Measurements from ENCODE around the gene VSTM2L.

VSTM2L gene

DNA sequence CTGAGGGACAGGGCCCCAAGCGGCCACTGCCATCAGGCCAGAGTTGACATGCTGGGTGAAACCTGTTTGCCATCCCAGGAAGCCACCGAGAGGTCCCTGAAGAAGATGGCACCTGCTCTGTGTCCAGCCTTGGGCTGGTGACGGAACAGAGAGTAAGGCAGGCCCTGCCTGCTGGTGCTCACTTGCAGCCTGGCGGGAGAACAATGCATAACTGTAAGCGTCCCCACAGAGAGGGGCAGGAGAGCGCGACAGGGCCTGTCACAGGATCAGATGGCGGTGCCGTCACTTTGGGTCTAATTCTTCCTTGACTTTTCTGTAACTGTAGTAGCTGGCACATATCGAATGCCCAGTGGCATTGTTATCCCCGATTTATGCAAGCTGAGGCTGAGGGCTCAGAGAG lies 29.0 kb upstream of the VSTM2L start:
- peaks cover 12% of the 10 kb centered on the region for H3K36me3 Mint-ChIP-seq
- H3K27ac Mint-ChIP-seq, result no peak overlapping the region
- no peaks in the 10 kb centered on the region for H3K27me3 Mint-ChIP-seq
- no peaks in the 10 kb centered on the region for H3K4me1 Mint-ChIP-seq (ENCODE audit: low read depth)
- no peak overlapping the region for H3K4me3 Mint-ChIP-seq
- no peaks in the 10 kb centered on the region for H3K9me3 Mint-ChIP-seq (ENCODE audit: low read depth)

DNA sequence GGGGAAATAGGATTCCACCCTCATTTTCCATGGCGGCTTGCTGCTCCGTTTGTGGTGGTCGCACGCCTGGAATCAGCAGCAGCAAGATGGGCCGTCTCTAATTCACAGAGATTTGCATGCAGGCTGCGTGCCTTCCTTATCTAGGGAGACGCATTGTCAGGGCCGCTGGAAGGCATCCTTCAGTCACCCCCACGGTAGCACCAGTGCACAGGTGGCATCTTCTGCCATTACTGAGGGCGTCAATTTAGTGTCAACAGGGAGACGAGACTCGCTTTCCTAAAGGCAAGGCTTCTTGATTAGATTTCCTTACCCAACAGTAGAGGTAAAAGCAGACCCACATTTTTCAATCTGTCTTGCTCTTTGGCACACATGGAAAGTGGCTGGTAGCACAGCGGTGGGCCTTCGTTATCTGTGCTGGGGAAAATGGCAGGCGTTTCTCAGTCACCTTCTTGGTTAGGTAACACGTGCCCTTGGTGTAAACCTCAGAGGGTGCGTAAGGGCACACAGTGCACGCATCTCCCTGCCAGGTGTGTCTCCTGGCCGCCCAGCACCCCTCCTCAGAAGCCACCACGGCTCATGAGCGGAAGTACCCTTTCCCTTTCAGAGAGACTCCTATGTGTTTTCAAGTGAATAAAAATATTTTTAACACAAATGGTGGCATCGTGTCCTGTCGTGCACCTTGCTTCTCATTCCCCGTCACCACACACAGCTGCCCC lies 27.3 kb upstream of the VSTM2L start:
- Mint-ChIP-seq H3K27me3 (no peaks in the 10 kb centered on the region), H3K4me3 (no peak overlapping the region), H3K9me3 (ENCODE audit: low read depth) (no peaks in the 10 kb centered on the region), H3K36me3 (peaks cover 6% of the 10 kb centered on the region), H3K4me1 (ENCODE audit: low read depth) (no peaks in the 10 kb centered on the region), H3K27ac (no peak overlapping the region)

DNA sequence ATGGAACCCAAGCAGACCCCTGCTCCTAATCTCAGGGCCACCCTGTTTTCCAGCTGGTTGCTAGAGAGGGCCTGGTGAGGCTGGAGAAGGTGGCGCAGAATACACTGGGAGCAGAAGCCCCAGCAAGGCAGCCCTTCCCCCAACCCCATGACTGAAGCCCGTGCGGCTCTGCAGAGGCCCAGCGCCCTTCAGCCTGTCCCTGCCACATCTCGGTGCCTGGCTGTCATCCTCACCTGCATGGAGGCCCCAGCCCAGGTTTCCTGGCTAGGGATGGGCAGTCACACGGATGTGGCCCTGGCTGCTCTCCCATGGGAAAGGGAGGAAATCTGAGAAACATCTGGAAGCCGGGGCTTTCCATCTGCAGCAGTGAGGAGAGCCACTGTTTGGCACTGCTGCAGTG lies 26.1 kb upstream of the VSTM2L start:
- Mint-ChIP-seq H3K9me3 (ENCODE audit: low read depth) (no peaks in the 10 kb centered on the region), H3K27ac (no peak overlapping the region), H3K36me3 (peaks cover 3% of the 10 kb centered on the region), H3K27me3 (no peaks in the 10 kb centered on the region), H3K4me3 (no peak overlapping the region), H3K4me1 (ENCODE audit: low read depth) (no peaks in the 10 kb centered on the region)

DNA sequence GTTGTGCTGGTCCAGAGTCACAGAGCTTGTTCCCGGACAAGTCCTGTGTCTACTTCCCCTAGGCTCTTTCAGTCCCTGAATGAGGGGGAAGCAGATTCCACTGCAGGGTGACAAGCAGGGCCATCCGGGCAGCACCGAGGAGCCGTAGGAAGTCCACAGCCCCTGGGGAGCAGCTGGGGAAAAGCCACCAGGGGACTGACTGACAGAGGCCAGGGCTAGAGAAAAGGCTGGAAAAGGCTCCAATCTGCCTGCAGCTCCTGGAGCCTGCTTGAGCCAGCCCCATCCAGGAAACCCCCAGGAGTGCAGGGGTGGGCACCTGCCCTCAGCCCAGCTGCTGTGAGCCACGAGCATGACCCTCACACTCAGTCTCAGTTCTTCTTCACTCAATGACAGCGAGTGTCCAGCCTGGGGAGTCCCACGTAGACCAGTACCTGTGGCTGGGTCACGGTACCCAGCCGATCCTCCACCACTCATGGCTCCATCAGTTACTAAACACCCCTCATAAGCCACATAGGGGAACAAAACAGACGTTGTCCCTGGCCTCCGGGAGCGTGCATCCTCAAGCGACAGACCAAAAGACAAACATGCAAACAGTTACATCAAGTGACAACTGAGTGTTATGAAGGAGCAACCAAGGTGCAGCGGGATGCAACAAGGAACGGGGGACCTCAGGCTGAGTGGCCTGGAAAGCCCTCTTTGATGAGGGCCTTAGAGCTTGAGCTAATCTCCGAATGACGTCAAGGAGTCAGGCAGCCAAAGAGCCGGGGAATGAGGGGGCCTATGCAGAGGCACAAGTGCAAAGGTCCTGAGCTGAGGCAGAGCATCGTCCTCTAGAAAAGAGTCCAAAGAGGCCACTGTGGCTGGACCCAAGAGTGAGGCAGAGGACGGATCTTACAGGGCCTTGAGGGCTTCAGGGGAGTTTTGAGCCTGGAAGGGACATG lies 24.8 kb upstream of the VSTM2L start:
- H3K9me3 Mint-ChIP-seq (ENCODE audit: low read depth), result no peaks in the 10 kb centered on the region
- no peak overlapping the region for H3K4me3 Mint-ChIP-seq
- no peak overlapping the region for H3K27ac Mint-ChIP-seq
- peaks cover 3% of the 10 kb centered on the region for H3K36me3 Mint-ChIP-seq
- no peaks in the 10 kb centered on the region for H3K27me3 Mint-ChIP-seq
- H3K4me1 Mint-ChIP-seq (ENCODE audit: low read depth), result no peaks in the 10 kb centered on the region

DNA sequence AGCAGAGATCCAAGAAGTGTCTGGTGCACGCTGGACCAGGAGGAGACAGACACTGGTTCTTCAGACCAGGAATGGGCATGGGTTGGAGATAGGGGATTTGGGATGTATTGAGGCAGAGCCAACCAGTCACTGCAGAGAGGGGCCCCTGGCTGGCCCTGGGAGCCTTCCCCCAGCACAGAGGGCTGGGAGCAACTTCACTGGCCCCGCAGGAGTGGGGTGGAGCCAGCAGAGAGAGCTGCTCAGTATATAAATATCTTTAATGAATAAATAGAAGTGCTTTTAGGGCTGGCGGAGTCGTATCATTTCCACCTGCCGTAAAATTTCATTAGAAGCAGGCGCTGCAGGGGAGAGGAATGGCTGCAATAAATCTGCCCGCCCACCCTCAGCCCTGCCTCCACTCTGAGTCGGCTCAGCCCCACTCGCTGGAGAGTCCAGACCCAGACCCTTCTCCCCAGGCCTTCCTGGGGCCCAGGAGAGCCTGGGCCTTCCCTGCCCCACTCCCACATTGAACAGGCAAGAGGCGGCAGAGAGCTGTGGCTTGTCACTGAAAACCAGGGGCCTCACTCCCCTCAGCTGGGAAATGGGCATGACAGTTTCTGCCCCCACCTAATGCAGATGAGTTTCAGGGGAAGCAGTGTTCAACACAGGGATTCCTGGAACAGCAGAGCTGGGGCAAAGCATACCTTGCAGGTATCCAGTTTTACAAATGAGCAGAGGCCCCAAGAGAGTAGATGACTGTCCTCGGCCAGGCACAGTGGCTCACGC lies 23.9 kb upstream of the VSTM2L start:
- Mint-ChIP-seq H3K9me3 (ENCODE audit: low read depth) (no peaks in the 10 kb centered on the region), H3K27me3 (no peaks in the 10 kb centered on the region), H3K27ac (no peak overlapping the region), H3K36me3 (peaks cover 3% of the 10 kb centered on the region), H3K4me1 (ENCODE audit: low read depth) (no peaks in the 10 kb centered on the region), H3K4me3 (no peak overlapping the region)

DNA sequence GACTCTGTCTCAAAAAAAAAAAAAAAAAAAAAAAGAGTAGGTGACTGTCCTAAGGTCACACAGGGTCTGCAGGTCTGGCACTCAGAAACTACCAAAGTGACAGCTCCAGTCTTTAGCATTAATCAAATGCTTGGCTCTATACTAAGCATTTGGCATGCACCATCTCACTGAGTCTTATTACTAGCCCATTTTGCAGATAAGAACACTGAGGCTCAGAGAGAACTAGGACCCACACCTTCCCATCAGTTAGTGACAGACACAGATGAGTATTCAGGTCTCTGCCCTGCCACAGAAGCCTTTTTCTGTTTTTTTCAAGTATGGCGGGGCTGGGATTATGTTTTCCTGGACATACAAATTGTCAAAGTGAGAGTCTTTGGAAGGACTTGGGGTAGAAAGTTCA lies 23.1 kb upstream of the VSTM2L start:
- H3K4me1 Mint-ChIP-seq (ENCODE audit: low read depth), result no peaks in the 10 kb centered on the region
- H3K27ac Mint-ChIP-seq, result no peak overlapping the region
- no peaks in the 10 kb centered on the region for H3K36me3 Mint-ChIP-seq
- no peak overlapping the region for H3K4me3 Mint-ChIP-seq
- H3K27me3 Mint-ChIP-seq, result no peaks in the 10 kb centered on the region
- H3K9me3 Mint-ChIP-seq (ENCODE audit: low read depth), result no peaks in the 10 kb centered on the region

DNA sequence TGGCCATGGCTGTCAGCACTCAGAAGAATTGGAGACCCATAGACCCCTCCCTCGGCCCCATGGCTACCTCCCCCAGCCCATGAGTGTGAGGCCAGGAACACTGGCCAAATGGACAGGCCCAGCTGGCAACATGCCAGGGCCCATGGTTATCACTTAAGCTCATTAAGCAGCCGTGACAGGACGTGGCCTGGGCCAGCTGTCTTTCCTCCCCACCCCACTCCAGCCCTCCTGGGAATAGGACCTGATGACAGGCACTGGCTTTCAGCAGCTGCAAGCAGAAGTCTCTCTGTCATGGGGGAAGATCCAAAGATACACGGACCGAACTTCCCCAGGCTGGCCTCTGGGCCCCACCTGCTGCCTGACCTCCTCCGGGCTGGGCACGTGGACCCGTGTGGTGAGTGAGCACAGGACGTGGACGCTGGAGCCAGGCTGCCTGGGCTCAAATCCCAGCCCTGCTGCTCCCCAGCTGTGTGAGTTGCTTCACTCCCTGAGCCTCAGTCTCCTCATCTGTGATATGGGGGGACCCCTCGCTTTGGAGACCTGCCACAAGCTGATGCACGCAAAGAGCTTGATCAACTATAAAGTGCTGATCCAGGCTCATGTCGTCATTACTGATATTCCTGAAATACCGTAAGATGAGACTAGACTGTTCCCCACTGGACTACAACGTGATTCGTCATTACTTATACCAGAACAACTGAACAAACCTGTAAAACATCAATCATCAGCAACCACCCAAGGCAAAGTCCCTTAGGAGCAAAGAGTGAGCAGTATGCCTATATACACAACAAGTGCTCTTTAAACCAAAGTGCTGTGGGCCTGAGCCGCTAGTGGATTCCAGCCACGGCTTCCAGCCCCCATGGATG lies 22.0 kb upstream of the VSTM2L start:
- Mint-ChIP-seq H3K4me3 (no peak overlapping the region), H3K27ac (no peak overlapping the region), H3K27me3 (no peaks in the 10 kb centered on the region), H3K9me3 (ENCODE audit: low read depth) (no peaks in the 10 kb centered on the region), H3K4me1 (ENCODE audit: low read depth) (no peaks in the 10 kb centered on the region), H3K36me3 (no peaks in the 10 kb centered on the region)

DNA sequence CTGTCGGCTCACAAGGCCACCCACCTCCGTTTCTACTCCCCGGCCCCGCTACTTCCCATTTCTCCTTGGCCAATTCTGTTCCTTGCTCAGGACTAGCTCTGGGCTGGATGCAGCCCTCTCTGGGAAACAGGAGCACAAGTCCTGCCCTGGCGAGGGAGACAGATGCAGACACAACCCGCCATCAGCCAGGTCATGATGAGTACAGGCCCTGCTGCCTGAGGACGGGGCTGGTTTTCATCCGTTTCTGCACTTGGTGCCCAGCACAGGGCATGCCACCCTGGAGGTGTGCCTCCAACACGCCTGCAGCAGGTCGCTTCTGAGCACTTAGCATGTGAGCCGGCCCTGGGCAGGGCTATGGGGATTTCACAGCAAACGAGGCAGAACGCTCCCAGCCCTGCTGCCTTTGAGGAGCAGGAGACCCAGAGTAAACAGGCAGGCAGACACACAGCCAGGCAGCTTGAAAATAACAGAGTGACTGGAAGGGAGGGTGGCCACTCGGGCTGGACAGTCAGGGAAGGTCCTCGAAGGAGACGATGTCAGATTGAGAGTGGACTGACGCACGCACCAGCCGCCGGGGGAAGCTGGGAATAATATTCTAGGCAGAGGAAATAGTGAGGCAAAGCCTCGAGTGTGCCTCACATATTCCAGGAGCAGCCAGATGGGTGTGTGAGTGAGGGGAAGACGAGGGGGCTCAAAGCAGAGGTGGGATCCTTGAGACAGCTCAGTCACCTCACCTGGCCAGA lies 21.2 kb upstream of the VSTM2L start:
- no peaks in the 10 kb centered on the region for H3K27me3 Mint-ChIP-seq
- no peak overlapping the region for H3K4me3 Mint-ChIP-seq
- H3K27ac Mint-ChIP-seq, result no peak overlapping the region
- H3K9me3 Mint-ChIP-seq (ENCODE audit: low read depth), result no peaks in the 10 kb centered on the region
- H3K4me1 Mint-ChIP-seq (ENCODE audit: low read depth), result no peaks in the 10 kb centered on the region
- no peaks in the 10 kb centered on the region for H3K36me3 Mint-ChIP-seq

DNA sequence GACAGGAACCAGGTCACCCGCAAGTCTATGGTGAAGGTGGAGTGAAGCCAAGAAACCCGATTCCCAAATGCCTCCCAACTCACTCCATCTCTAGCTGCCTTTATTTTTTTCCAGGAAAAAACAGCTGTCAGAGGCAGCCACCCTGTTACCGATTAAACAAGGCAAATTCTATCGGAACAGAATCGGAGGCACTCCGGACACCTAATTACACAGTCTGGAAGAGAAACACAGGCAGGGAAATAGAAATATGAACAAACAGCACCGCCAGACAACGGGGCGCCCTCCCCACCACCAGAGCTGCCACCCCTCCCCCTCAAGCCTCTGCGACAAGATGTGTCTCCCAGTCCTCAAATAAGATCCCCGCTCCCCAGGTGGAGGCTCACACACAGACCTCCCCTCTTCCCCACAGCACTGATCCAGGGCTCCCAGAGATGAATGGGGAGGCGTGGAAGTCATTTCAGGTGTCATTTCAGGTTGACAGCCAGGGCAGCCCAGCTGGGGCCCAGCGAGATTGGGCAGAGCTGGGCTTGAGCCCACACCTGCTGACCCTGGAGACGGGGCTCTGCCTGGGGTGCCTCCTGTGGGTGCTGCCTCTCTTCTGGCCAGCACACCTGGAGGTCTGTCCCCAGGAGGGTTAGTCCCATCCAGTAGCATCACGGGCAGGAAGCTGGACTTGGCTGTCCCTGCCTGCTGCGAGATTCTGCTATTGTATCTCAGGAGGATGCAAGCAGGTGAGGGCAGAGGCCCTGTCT lies 19.8 kb upstream of the VSTM2L start:
- H3K27ac Mint-ChIP-seq, result no peak overlapping the region
- H3K27me3 Mint-ChIP-seq, result no peaks in the 10 kb centered on the region
- H3K36me3 Mint-ChIP-seq, result no peaks in the 10 kb centered on the region
- H3K9me3 Mint-ChIP-seq (ENCODE audit: low read depth), result no peaks in the 10 kb centered on the region
- H3K4me3 Mint-ChIP-seq, result no peak overlapping the region
- no peaks in the 10 kb centered on the region for H3K4me1 Mint-ChIP-seq (ENCODE audit: low read depth)

DNA sequence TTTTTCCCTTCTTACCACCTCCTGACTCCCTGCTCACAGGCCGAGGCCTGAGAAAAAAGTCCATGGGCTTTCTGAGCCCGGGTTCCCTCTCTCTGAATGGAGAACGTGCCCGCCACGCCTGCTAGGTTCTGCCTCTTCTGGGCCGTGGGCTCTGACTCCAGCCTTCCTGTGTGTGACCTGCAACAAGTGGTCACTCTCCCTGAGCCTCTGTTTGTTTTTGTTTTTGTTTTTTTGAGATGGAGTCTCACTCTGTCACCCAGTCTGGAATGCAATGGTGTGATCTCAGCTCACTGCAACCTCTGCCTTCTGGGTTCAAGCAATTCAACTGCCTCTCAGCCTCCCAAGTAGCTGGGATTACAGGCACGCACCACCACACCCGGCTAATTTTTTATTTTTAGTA lies 17.9 kb upstream of the VSTM2L start:
- Mint-ChIP-seq H3K4me1 (ENCODE audit: low read depth) (no peaks in the 10 kb centered on the region), H3K9me3 (ENCODE audit: low read depth) (no peaks in the 10 kb centered on the region), H3K4me3 (no peak overlapping the region), H3K27me3 (no peaks in the 10 kb centered on the region), H3K27ac (no peak overlapping the region), H3K36me3 (no peaks in the 10 kb centered on the region)

DNA sequence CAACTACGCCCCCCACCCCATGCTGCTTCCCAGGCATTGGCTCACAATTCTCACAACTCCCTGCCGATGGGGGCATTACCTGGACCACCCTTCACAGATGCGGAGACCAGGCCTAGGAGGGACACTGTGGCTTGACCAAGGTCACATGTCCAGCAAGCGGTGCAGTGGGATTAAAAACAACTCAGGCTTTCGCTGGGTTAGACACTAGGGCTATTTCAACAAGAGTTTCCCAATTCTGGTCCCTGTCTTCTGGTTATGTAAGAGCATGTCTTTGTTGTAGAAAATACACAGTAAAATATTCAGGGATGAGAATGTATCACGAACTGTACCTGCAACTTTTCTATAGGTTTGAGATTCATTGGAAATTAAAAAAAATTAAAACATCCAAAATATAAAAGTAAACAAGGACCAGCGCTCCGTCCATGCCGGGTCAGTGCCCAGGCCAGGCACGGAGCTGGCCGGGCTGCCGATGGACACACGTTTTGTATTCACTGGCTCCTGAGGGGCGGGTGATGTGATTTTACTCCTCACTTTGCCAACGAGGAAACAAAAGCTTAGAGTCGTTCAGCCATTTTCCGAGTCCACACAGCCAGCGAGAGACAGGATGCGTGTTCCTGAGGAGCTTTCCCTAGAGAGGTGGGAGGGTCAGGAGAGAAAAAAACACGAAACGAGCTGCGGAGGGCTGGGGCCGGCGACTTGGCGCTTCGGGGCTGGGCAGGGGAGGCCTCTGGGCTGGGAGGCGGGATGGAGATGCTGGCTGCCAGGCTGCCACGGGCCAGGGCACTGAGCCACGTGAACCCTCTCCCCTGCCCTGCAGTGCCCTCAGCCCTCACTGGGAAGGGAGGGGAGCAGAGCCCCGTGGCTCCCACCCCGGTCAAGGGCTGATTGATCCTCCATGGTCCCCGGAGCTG lies 17.1 kb upstream of the VSTM2L start:
- H3K4me1 Mint-ChIP-seq (ENCODE audit: low read depth), result no peaks in the 10 kb centered on the region
- H3K27ac Mint-ChIP-seq, result no peak overlapping the region
- H3K4me3 Mint-ChIP-seq, result no peak overlapping the region
- no peaks in the 10 kb centered on the region for H3K27me3 Mint-ChIP-seq
- no peaks in the 10 kb centered on the region for H3K9me3 Mint-ChIP-seq (ENCODE audit: low read depth)
- H3K36me3 Mint-ChIP-seq, result no peaks in the 10 kb centered on the region

DNA sequence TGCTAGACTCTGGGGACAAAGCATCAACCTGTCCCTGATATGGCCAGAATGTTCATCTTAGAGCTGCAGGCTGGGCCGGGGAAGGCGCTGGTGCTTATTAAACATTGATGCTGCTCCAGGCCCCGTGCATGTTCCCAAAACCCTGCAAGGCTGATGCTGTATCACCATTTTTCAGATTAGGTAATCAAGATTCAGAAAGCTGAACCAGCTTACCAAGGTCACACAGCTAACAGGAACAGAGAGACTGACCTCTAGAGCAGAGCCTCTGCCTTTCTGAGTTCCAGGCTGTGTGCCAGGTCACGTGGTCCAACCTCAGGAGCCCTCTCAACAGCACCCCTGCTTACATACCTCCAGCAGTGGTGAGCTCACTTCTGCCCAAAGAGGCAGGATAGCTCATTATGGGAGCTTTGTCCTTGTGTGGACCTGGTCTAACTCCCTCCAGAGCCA lies 16.1 kb upstream of the VSTM2L start:
- Mint-ChIP-seq H3K4me3 (no peak overlapping the region), H3K4me1 (ENCODE audit: low read depth) (no peaks in the 10 kb centered on the region), H3K27ac (no peak overlapping the region), H3K27me3 (no peaks in the 10 kb centered on the region), H3K36me3 (no peaks in the 10 kb centered on the region), H3K9me3 (ENCODE audit: low read depth) (no peaks in the 10 kb centered on the region)
